Daoy (cell line): ENCODE measurements around the gene GLDC. TPM values are rescaled to one million over a fixed set of nuclear protein-coding genes. Genes with fewer than 3 reads are reported as not detected.

ENCODE experiments used
- DNase-seq: peaks from one replicate; pipeline ENCODE4 v3.0.0-alpha.2; 2015; ENCODE audit warnings: low read depth
- total RNA-seq: library from RNA; depleted of rRNA; stranded (reverse); fragments of >200 nt; shearing (Covaris generic); gene quantifications from 2 replicates; pipeline ENCODE4 v1.2.3, GENCODE V29; 2014

GLDC gene
- total RNA-seq, 1 experiment from 2014 or later: 4.6 TPM

GRCh38 chr9:6620796-6621195 is 24.7 kb downstream of the GLDC start:
- DNase-seq: no peak

- no peak for DNase-seq
Measured at GRCh38 chr9:6620353-6620752, 25.2 kb downstream of the GLDC start.

DNA sequence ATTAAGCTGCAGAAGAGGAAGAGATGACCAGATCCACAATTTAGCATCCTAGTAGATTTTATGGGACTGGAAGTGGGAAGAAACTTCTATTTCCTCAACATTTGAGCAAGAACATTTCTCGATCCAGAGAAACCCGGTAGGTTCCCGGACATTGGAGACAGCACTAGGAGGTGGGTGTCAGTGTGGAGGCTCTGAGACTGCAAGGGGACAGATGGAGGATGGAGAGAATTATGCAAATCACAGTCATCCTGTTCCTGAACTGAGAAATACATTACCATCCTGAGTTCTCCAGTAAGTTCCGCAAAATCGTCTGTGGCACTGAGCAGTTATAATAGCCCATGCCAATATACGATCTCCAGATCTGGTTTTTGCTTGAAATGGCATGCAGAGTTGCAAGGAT is 25.6 kb downstream of the GLDC start:
- DNase-seq: no peak

DNA sequence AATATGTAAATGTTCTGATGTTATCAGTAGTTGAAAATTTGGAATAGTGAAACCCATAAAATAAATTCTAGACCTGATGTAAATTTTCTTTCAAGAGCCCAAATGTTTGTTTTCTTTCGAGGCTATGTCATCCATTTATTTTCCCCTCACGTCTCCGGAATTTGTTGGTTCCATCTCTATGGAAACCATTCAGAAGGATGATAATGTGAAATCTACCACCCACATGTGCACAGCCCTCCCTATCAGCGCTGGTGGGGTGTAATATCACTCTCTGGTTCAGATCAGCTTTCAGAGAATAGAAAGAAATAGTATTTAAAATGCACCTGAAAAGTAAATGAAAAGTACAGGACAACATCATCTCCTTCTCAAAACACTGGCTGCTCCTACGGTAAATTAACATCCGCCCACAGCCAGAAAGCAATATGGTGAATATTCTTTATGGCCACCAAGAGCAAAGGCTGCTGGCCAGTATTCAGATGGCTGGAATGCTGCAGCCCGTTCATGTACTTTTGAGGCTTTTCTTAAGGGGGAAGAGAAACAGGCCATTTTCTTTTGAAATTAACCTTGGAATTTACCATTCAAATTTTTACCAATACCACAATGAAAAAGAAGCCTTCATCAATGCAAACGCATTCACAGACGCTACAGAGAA is 28.5 kb downstream of the GLDC start:
- peak; percentile 29 for DNase-seq

DNA sequence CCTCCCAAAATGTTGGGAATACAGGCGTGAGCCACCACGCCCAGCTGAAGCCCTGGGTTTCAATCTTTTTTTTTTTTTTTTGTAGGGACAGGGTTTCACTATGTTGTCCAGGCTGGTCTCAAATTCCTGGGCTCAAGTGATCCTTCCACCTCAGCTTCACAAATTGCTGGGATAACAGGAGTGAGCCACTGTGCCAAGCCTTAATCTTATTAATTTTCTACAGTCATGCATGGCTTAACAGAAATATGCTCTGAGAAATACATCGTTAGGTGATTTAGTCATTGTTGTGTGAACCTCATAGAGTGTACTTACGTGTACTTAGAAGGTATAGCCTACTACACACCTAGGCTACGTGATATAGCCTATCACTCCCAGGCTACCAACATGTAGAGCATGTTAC is 31.0 kb downstream of the GLDC start:
- DNase-seq: no peak

- no peak for DNase-seq
Measured at GRCh38 chr9:6611865-6612264, 33.7 kb downstream of the GLDC start.

DNA sequence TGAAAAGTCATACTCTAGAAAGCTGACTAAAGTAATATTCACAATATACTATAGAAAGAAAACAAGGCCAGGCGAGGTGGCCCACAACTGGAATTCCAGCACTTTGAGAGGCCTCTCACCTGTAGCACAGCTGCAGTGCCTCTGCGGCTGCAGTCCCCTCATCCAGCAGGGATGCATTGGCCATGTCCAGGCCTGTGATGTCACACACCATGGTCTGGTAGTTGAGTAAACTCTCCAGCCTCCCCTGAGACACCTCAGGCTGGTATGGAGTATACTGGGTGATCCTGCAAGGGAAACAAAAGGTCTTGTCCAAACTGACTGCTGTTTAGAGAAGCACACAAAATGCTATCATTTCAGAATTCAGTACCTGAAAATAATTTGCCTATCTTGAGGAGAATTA is 35.5 kb downstream of the GLDC start:
- DNase-seq: no peak

DNA sequence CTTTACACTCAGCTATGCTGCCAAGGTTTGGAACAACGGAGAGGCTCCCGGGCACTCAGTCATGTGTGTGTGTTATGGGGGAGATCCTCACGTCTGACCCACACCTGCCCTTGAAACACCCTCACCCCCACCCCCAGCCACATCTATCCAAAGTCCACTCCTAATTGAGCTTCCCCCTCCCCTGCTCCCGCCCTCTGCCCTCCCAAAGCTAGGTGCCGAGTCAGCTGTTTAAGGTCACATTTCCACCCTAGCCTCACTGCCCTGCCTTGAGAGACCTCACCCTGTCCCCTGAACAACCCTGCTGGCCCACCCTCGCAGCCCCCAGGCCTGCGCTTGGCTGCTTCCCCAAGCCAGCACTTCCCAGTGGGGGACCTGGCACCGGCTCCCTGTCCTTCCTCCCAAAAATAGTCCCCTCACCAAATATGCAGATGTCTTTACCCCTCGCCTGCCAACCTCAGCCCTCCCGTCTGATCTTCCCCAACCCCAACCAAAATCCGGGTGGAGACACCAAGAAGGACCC is 36.0 kb downstream of the GLDC start:
- DNase-seq: no peak

DNA sequence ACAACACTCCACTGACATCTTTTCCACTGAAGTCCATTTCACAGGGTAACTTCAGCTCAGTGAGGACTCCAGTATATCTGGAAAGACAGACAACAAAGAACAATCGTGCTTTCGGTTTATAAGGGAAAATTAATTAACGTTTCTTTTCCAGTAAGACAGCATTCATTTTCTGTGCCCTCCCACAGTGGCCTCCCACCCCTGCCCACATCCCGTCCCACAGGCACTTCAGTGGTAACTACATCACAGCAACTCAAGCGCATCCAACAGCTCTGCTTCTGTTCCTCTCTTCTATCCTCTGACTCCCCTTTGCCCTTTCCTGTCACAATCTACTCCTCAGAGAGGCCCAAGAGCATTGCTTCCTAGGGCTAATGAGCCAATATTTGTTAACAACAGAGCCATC is 40.3 kb downstream of the GLDC start:
- DNase-seq: peak; percentile 29

DNA sequence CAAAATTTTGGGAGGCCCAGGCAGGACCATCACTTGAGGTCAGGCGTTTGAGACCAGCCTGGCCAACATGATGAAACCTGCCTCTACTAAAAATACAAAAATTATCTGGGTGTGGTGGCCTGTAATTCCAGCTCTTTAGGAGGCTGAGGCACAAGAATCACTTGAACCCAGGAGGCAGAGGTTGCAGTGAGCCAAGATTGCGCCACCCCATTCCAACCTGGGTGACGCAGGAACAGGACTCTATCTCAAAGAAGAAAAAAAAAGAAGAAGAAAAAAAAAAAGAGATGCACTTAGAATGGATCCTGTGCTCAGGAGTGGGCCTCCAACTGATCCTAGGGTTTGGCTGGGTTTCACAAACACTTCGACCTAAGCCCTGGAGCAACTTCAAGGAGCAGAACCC is 45.1 kb downstream of the GLDC start:
- DNase-seq: no peak

DNA sequence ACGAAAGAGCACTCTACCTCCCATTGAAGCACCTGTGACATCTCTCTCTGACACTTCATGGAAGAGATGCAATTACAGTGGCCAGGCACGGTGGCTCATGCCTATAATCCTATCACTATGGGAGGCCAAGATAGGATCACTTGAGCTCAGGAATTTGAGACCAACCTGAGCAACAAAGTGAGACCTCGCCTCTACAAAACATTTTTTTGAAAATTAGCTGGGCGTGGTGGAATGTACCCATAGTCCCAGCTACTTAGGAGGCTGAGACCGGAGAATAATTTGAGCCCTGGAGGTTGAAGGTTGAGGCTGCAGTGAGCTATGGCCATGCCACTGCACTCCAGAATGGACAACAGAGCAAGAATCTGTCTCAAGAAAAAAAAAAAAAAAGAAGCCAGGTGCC is 45.5 kb downstream of the GLDC start:
- DNase-seq: no peak

DNA sequence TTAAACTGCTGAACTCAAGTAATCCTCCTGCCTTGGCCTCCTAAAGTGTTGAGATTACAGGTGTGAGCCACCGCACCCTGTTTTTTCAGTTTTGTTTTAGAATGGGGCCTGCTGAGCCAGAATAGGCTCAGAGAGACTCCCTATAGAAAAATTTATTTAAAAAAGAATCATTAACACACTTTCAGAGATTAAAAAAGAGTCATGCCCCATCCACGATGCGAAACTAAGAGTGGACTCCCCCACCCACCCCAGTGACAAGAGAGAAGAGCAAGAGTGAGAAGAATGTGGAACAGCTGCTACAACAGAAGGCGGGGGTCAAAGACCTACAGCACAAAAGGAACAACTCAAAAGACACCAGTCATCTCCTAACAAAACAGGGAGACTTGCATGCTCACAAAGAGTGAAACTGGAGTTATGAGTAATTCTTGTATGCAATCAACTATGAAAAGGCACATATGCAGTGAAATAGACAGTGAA is 47.2 kb downstream of the GLDC start:
- no peak for DNase-seq

GRCh38 chr9:6592791-6593190 is 52.7 kb downstream of the GLDC start:
- DNase-seq: no peak

- no peak for DNase-seq
Measured at GRCh38 chr9:6592231-6592630, 53.3 kb downstream of the GLDC start.

DNA sequence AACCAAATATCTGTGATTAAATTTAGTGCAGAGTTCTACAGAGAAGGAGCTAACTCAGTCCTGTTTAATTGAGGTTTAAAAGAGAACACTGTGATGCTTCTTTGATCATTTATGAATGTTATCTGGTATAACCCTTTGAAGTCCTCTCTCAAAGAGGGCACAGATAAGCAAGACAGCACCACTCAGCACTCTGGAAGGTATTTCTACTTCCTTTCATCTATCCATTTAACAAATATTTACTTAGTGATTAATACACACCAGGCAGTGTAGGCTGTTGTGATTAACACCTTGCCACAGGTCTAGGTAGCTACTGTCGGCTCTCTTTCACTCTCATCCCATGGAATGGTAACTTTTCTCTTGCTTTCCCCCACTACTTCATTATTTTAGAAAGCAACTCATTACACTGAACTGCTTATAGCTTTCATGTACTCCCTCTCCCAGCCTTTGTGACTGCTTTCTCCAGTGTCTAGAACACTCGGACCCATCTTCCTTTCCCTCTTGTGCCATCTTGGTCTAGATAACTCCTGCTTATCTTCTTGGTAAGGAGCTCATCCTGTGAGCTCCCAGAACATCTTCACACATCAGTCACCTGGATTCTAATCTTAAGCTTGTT is 54.7 kb downstream of the GLDC start:
- DNase-seq: no peak

- DNase-seq: no peak
Measured at GRCh38 chr9:6590334-6590733, 55.2 kb downstream of the GLDC start.

DNA sequence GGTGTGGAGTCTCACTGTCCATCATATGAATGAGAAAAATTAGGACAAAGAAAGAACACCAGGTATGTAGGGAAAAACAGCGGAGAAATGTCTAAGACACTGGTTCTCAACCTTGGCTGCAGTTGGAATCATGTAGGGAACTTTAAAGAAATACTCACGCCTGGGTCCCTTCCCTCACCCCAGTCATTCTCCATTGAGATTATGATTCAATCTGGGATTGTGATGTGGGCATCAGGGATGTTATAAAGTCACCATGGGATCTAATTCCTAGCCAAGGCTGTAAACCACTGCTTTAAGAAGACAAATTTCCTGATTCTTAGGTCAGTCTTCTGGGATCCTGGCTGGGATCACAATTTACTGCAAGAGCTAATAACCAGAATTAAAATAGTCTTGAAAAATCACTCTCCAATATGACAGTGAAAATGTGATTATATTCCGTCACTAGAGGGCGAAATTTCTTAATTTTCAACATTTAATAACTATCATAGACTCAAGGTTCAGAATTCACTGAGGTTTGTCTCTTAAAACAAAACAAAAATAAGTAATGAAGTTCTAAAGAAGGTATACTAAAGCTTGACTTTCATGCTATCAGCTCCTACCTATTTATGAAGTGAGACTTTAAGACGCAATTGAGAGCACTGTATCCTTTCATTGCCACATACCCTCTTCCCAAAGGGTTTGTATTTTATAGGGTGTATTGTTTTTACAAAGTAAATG is 60.5 kb downstream of the GLDC start:
- DNase-seq: no peak

- no peak for DNase-seq
Measured at GRCh38 chr9:6581253-6581652, 64.3 kb downstream of the GLDC start.

- no peak for DNase-seq
Measured at GRCh38 chr9:6579613-6580012, 65.9 kb downstream of the GLDC start.

DNA sequence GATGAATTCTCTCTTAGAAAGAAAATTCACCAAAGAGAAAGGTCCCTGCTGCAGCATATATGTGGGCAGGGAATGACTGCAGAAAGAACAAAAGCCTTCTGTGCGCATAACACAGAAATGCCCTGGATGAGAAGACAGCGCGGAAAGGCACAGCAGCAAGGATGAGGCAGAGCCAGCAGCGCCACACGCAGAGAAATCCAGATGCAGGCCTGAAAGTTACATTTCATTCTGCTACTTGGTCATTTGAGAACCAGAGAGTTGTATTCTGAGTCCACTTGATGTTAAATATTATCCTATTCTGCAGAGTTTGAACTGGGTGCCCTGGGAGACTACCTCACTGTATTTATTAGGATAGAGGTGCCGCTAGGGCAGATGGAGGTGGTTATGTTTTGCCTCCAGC is 68.5 kb downstream of the GLDC start:
- no peak for DNase-seq

- DNase-seq: no peak
Measured at GRCh38 chr9:6575324-6576034, 70.0 kb downstream of the GLDC start.

DNA sequence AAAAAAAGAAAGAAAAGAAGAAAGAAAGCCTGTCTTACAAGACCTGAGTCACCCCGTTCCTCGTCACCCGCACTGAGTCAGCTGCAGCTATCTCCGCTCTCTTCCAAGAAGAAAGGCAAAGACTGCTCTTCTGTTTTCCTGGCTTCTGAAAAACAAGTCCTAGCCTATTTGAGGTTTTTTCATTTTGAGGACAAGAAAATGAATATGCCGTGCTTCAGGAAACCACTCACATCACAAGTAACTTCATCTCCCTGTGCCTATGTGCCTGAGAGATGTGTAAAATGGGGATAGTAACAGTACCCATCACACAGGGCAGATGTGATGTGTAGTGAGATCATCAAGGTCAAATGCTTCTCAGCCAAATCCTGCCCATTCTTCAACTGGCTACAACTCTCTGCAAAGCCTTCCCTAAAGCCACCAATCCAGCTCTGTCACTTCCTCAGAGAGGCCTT is 78.4 kb downstream of the GLDC start:
- peak; percentile 96 for DNase-seq
